Gastroesophageal sphincter (tissue), 3 donors: Measurements from ENCODE around the gene LY86.

Experiments
- CTCF ChIP-seq, 4 experiments: fragments of 200-600 bp in 2 of 4; fragments of 450-650 bp in 2 of 4; sonication (generic) in 1 of 4; IDR thresholded peaks; one replicate each; pipeline ENCODE4 v1.5.1; 2017 to 2019; ENCODE audit warnings: antibody characterized with exemption in 4 of 4, mild to moderate bottlenecking in 2 of 4, moderate library complexity in 2 of 4
- EP300 ChIP-seq: sonication (generic); formaldehyde crosslinking; IDR thresholded peaks from one replicate; pipeline ENCODE4 v1.6.1; 2017; ENCODE audit warnings: antibody characterized with exemption, mild to moderate bottlenecking
- POLR2A ChIP-seq, 2 donors: fragments of 450-650 bp; IDR thresholded peaks; one replicate each; pipeline ENCODE4 v1.6.1; 2017; ENCODE audit warnings: antibody characterized with exemption in 2 of 2, mild to moderate bottlenecking in 2 of 2, moderate library complexity in 1 of 2
- POLR2AphosphoS5 ChIP-seq: sonication (generic); formaldehyde crosslinking; IDR thresholded peaks from one replicate; pipeline ENCODE4 v1.6.1; 2017; ENCODE audit warnings: antibody characterized with exemption

GRCh38 chr6:6652932-6653331, 64.4 kb downstream of the LY86 start:
- TF ChIP-seq POLR2A (IDR thresholded peaks at IDR 0.05), result no peak
- no peak for TF ChIP-seq CTCF (IDR thresholded peaks at IDR 0.05)
- no peak for TF ChIP-seq POLR2AphosphoS5
- TF ChIP-seq EP300, result no peak
